Neural cell (in vitro differentiated cells): ENCODE data around the gene COG4.

Experiments used
- CTCF ChIP-seq: fragments of 450-650 bp; IDR thresholded peaks from 2 replicates; pipeline ENCODE4 v1.5.1; 2014; ENCODE audit warnings: antibody characterized with exemption, mild to moderate bottlenecking, moderate library complexity; ENCODE audit not compliant: poor library complexity, severe bottlenecking
- POLR2AphosphoS5 ChIP-seq: IDR thresholded peaks from 2 replicates; pipeline ENCODE4 v1.6.1; 2012
- RAD21 ChIP-seq: fragments of 450-650 bp; conservative IDR thresholded peaks from 2 replicates; pipeline ENCODE4 v1.6.1; 2014; ENCODE audit warnings: antibody characterized with exemption, mild to moderate bottlenecking, moderate library complexity
- REST ChIP-seq: IDR thresholded peaks from 2 replicates; pipeline ENCODE4 v1.6.1; 2012; ENCODE audit warnings: borderline replicate concordance

GRCh38 chr16:70572926-70573270 is 49.5 kb upstream of the COG4 start:
- no peak for TF ChIP-seq CTCF
- no peak for TF ChIP-seq REST
- no peak for TF ChIP-seq RAD21
- no peak for TF ChIP-seq POLR2AphosphoS5
